Measurements from ENCODE around the gene CAMTA1.

The CAMTA1 gene

GRCh38 chr1:7633506-7634245, 848.4 kb downstream of the CAMTA1 start:
- DNase-seq (ENCODE audit: low read depth in 3 of 3), result no peak

- no peak for DNase-seq (ENCODE audit: low read depth in 3 of 3)
Measured at GRCh38 chr1:7634546-7635240, 849.4 kb downstream of the CAMTA1 start.

DNA sequence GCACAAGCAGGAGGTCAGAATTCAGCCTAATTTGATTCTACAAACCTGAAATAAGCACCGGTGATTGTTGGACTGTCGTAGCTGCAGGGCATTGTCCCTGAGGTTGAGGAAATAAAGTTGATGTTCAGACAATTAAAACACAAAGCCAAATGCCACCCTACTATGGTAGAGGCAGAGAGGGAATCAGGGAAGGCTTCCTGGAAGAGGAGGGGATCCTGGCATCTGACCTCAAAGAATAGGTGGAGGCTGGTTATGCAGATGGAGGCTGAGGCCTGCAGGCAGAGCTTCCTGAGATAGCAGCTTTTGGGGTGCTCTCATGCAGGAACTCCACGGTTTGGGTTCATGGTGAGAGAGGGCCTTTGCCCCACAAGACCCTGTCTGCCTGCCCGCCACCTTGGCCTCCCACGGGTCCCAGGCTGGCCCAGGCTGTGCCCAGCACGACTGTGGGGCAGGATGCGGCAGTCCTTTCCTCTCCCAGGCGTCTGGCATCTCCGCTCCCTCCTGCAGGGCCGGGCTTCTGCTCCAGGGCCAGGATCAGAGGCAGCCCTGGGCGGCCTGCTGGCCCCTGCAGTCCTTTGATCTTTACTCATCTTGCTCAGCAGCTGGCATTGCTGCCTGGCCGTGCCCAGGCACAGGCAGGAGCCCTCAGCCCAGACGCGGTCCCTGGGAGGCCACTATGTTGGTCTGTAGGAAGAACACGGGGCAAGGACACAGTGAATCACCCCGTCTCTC, 851.7 kb downstream of the CAMTA1 start:
- DNase-seq (ENCODE audit: low read depth in 3 of 3), result no peak

DNA sequence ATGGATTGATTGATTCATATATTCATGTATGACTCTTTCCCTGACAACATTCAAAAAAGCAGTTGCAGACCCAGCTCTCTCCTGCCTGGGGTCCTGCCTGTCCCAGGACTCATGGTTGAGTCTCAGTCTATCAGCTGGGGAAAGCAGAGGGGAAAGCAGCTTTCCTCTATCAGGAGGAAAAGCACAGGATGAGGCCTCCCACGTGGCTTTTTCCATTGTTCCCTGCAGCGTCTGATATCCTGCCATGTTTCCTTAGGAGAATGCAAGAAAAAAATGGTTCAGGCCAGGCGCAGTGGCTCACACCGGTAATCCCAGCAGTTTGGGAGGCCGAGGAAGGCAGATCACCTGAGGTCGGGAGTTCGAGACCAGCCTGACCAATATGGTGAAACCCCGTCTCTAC, 852.8 kb downstream of the CAMTA1 start:
- no peak for DNase-seq (ENCODE audit: low read depth in 3 of 3)

DNA sequence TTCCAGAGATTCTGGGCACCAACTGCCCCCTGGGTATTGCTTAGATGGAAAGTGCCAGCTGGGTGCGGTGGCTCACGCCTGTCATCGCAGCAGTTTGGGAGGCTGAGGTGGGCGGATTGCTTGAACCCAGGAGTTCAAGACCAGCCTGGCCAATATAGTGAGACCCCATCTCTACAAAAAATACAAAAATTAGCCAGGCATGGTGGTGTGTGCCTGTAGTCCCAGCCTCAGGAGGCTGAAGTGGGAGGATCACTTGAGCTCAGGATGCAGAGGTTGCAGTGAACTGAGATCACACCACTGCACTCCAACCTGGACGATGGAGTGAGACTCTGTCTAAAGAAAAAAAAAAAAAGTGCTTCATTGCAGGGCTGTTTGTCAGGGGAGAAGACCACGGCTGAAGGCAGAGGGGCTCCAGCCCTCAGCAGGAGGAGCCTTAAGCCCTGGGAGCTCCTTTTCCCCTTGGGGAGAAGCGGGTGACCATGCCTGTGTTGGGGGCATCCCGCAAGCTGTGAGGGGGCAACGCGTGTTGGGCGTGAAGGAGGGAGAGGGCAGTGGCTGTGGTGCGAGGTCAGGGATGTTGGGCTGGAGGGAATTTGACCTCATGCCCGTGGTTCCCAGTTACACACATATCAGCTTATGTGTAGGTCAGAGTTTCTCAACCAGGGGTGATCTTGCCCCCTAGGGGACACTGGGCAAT, 854.3 kb downstream of the CAMTA1 start:
- no peak for DNase-seq (ENCODE audit: low read depth in 3 of 3)

- DNase-seq (ENCODE audit: low read depth in 3 of 3), result no peak
Measured at GRCh38 chr1:7640350-7640749, 855.1 kb downstream of the CAMTA1 start.

DNA sequence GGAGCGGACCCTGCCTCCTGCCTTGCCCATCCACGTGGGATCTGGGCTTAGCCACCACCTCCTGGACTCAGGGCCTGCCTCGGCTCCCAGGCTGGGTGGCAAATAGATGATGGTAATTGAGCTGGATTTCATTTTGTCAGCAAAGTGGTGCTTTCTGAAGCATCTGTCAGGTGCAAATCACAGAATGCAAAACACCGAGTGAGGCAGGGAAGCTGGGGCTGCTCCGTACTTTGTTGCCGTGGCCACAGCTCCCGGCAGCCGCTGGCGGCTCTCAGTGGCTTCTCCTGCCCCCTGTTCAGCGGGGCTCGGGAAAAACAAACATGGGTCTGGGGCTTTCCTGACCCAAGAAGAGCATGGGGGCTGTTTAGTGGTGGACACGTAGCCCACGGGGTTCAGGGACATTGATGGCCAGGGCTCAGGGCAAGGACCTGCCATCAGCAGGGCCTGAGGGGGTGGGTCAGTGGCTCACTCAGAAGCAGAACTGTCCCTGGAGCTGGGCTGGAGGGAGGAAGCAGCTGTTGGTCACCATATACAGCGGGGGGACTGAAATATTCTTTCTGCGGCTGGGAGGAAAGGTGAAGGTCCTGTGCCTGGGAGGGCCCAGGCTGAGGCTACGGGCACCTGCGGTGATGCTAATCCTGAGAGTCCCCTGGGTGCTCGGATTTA, 855.8 kb downstream of the CAMTA1 start:
- DNase-seq (ENCODE audit: low read depth in 3 of 3), result no peak

GRCh38 chr1:7641587-7642417, 856.5 kb downstream of the CAMTA1 start:
- DNase-seq (ENCODE audit: low read depth in 3 of 3), result no peak

DNA sequence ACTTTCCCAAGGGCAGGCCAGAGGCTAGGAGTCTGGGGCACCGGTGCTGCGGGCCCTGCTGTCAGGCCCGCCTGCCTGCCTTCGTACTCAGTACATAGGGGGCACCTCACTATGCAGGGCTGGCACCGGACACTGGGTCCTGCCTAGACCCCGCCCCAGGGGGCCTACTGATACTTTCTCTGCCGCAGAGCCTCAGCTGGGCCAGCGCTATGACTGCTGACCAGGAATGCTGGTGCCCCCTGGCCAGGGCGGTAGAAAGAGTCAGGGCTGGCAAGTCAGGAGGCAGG, 857.1 kb downstream of the CAMTA1 start:
- no peak for DNase-seq (ENCODE audit: low read depth in 3 of 3)

- no peak for DNase-seq (ENCODE audit: low read depth in 3 of 3)
Measured at GRCh38 chr1:7642781-7643529, 857.7 kb downstream of the CAMTA1 start.

- DNase-seq (ENCODE audit: low read depth in 3 of 3), result no peak
Measured at GRCh38 chr1:7643530-7643929, 858.3 kb downstream of the CAMTA1 start.

DNA sequence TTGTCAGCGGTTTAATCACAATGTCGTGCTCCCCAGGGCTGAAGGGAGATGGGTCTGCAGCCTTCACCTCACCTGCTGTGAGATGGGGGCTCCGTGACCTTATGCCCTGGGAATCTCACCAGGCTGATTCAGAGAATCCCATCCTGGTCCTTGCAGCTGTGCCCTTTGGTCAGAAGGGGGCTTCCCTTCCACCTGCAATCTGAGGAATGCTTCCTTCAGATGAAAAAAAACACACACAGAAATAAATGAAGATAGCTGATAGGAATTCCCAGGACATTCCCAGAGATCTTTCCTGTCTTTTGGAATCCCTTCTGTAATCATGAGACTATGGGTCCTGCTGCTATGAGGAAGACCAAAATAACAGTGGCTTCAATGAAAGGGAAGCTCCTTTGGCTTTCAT, 858.8 kb downstream of the CAMTA1 start:
- no peak for DNase-seq (ENCODE audit: low read depth in 3 of 3)

GRCh38 chr1:7644961-7645750, 859.9 kb downstream of the CAMTA1 start:
- DNase-seq (ENCODE audit: low read depth in 3 of 3), result no peak

GRCh38 chr1:7645751-7646048, 860.4 kb downstream of the CAMTA1 start:
- DNase-seq (ENCODE audit: low read depth in 3 of 3), result no peak

GRCh38 chr1:7646164-7646563, 860.9 kb downstream of the CAMTA1 start:
- DNase-seq (ENCODE audit: low read depth in 3 of 3), result no peak

GRCh38 chr1:7646981-7647901, 862.0 kb downstream of the CAMTA1 start:
- peak; percentile 41 to 54 (median 41) for DNase-seq (ENCODE audit: low read depth in 3 of 3)

DNA sequence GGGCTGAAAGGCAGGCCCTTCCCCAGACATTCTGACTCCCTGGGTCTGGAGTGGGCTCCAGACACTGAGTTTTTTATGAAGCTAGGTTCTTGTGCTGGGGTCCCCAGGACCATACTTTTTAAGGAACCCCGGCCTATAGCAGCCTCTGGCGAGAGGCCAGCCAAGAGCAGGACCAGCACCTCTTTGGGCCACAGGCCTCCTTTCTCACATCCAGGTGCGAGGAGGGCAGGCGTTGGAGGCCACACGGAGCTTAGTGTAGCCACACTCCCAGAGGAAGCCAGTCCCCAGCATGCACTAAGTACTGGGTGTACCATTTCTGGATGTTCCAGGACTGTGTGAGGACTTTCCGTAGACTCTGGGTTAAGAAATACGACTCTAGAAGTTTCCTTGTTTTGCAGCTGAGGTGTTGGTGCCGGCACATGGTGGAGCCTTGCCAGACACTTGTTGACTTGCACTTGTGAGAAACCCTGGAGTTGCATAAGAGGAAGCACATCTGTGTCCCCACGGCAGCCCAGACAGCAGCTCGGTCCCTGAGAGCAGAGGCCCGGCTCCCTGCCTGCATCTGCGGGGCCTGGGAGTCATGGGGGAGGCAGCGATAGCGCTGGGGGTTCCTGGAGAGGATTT, 863.6 kb downstream of the CAMTA1 start:
- no peak for DNase-seq (ENCODE audit: low read depth in 3 of 3)

- no peak for DNase-seq (ENCODE audit: low read depth in 3 of 3)
Measured at GRCh38 chr1:7650801-7651200, 865.5 kb downstream of the CAMTA1 start.

Measured in stimulated activated CD4-positive, alpha-beta T cell treated with anti-CD3 and anti-CD28 coated beads, TNF-alpha, amount 100 ng/mL, for 4 hours (primary cell).